ENCODE data around the gene MSRB1.
A peak's percentile ranks its signal among the peaks of the same experiment; 100 is the strongest.
"Not testable (repeated sequence)": the region's sequence is repeated elsewhere in the genome, so short reads cannot be mapped to it uniquely, and the experiment has no call there.

The MSRB1 gene

GRCh38 chr16:1938910-1939309 is 4.1 kb downstream of the MSRB1 start:
- DNase-seq (ENCODE audit: low spot score) = no peak

- DNase-seq (ENCODE audit: low spot score) = no peak
Measured at GRCh38 chr16:1938316-1938715, 4.7 kb downstream of the MSRB1 start.

- DNase-seq (ENCODE audit: low spot score) = no peak
Measured at GRCh38 chr16:1936945-1937479, 6.0 kb downstream of the MSRB1 start.

GRCh38 chr16:1933097-1933661 is 9.8 kb downstream of the MSRB1 start:
- DNase-seq (ENCODE audit: low spot score) = no peak

GRCh38 chr16:1932050-1933028 is 10.7 kb downstream of the MSRB1 start:
- DNase-seq (ENCODE audit: low spot score) = peak; percentile 59

GRCh38 chr16:1930338-1930720 is 12.7 kb downstream of the MSRB1 start:
- no peak for DNase-seq (ENCODE audit: low spot score)

- DNase-seq (ENCODE audit: low spot score) = peak; percentile 96
Measured at GRCh38 chr16:1929578-1930337, 13.2 kb downstream of the MSRB1 start.

- DNase-seq (ENCODE audit: low spot score) = no peak
Measured at GRCh38 chr16:1929105-1929504, 13.9 kb downstream of the MSRB1 start.

- no peak for DNase-seq (ENCODE audit: low spot score)
Measured at GRCh38 chr16:1926271-1926670, 16.7 kb downstream of the MSRB1 start.

- no peak for DNase-seq (ENCODE audit: low spot score)
Measured at GRCh38 chr16:1924095-1924494, 18.9 kb downstream of the MSRB1 start.

GRCh38 chr16:1923299-1924034 is 19.5 kb downstream of the MSRB1 start:
- peak; percentile 82 for DNase-seq (ENCODE audit: low spot score)

- DNase-seq (ENCODE audit: low spot score) = no peak
Measured at GRCh38 chr16:1922357-1922756, 20.6 kb downstream of the MSRB1 start.

GRCh38 chr16:1920727-1921171 is 22.2 kb downstream of the MSRB1 start:
- peak; percentile 76 for DNase-seq (ENCODE audit: low spot score)

GRCh38 chr16:1920122-1920521 is 22.9 kb downstream of the MSRB1 start:
- DNase-seq (ENCODE audit: low spot score) = not testable (repeated sequence)

GRCh38 chr16:1919327-1919998 is 23.5 kb downstream of the MSRB1 start:
- DNase-seq (ENCODE audit: low spot score) = peak; percentile 60

- DNase-seq (ENCODE audit: low spot score) = peak; percentile 78
Measured at GRCh38 chr16:1918351-1919326, 24.4 kb downstream of the MSRB1 start, which contains the start of gene HS3ST6. TSS of gene HS3ST6 (minus strand) at chr16:1918415. CDS start at chr16:1918323, 92 bp downstream.

- DNase-seq (ENCODE audit: low spot score) = peak; percentile 57
Measured at GRCh38 chr16:1917665-1918350, 25.2 kb downstream of the MSRB1 start.

- no peak for DNase-seq (ENCODE audit: low spot score)
Measured at GRCh38 chr16:1917056-1917664, 25.8 kb downstream of the MSRB1 start.

- peak; percentile 64 for DNase-seq (ENCODE audit: low spot score)
Measured at GRCh38 chr16:1916640-1916990, 26.4 kb downstream of the MSRB1 start.
